Upper lobe of left lung (tissue), 6 donors: ENCODE measurements around the gene EGFLAM. TPM values are rescaled to one million over a fixed set of nuclear protein-coding genes. Genes with fewer than 3 reads are reported as not detected.
"Not testable (repeated sequence)": the region's sequence is repeated elsewhere in the genome, so short reads cannot be mapped to it uniquely, and the experiment has no call there.

Source experiments
- ATAC-seq, 2 donors: fragments of 200-7000 bp; cut with Tn5 transposase; one replicate each; pipeline ENCODE4 v1.9.1; 2022; ENCODE audit warnings: mild to moderate bottlenecking in 2 of 2, moderate library complexity in 2 of 2; ENCODE audit not compliant: low FRiP score in 2 of 2
- DNase-seq, 2 donors: peaks; one replicate each; pipeline ENCODE4 v3.0.0-alpha.2; 2019 to 2020
- H3K27ac ChIP-seq, 4 donors: fragments of 200-600 bp; sonication (generic); one replicate each; pipeline ENCODE4 v1.5.1; 2016 to 2019
- H3K27me3 ChIP-seq, 4 donors: fragments of 200-600 bp; sonication (generic); one replicate each; pipeline ENCODE4 v1.5.1; 2017 to 2019
- H3K36me3 ChIP-seq, 4 donors: fragments of 200-600 bp; sonication (generic); one replicate each; pipeline ENCODE4 v1.5.1; 2016 to 2019
- H3K4me1 ChIP-seq, 4 donors: fragments of 200-600 bp; sonication (generic); one replicate each; pipeline ENCODE4 v1.5.1; 2018 to 2019
- H3K4me3 ChIP-seq, 4 donors: fragments of 200-600 bp; sonication (generic); one replicate each; pipeline ENCODE4 v1.5.1; 2017 to 2019; ENCODE audit warnings: mild to moderate bottlenecking in 2 of 4, moderate library complexity in 1 of 4
- H3K9me3 ChIP-seq, 4 donors: fragments of 200-600 bp; sonication (generic); one replicate each; pipeline ENCODE4 v1.5.1; 2018 to 2019
- CTCF ChIP-seq, 6 experiments: fragments of 450-650 bp in 4 of 6; fragments of 200-600 bp in 2 of 6; sonication (generic) in 2 of 6; IDR thresholded peaks; one replicate each; pipeline ENCODE4 v1.5.1; 2016 to 2019; ENCODE audit warnings: antibody characterized with exemption in 6 of 6
- EP300 ChIP-seq, 4 donors: sonication (generic); formaldehyde crosslinking; IDR thresholded peaks; one replicate each; pipeline ENCODE4 v1.5.1; 2017; ENCODE audit warnings: antibody characterized with exemption in 4 of 4, control low read depth in 2 of 4
- POLR2A ChIP-seq, 4 donors: fragments of 450-650 bp; IDR thresholded peaks; one replicate each; pipeline ENCODE4 v1.5.1; 2016 to 2017; ENCODE audit warnings: antibody characterized with exemption in 4 of 4, mild to moderate bottlenecking in 2 of 4
- POLR2AphosphoS5 ChIP-seq, 2 donors: sonication (generic); formaldehyde crosslinking; IDR thresholded peaks; one replicate each; pipeline ENCODE4 v1.5.1; 2017; ENCODE audit warnings: antibody characterized with exemption in 2 of 2
- WGBS, 2 donors: methylation state at CpG; one replicate each; pipeline ENCODE4 v1.1.5; 2017 to 2018; 5-methylcytosine and 5-hydroxymethylcytosine counted together
- total RNA-seq, 6 donors: library from RNA; depleted of rRNA in 4 of 6; stranded (reverse); fragments of >200 nt in 4 of 6; gene quantifications; one replicate each; pipeline versions ENCODE4 v1.1.0 to v1.2.1, GENCODE V29; 2016 to 2021
- donor health status: DM: no; HTN: no; CAD: no; lungs with moderate emphysema.
- donor health status: DM: no; HTN: yes; CAD: no; lungs with severe emphysema.

Gene EGFLAM
- total RNA-seq, 6 donors from 2014 or later = 0.22 to 5.2 (median 1.6) TPM; not detected in 2

GRCh38 chr5:38414348-38414747 is 156.0 kb downstream of the EGFLAM start:
- Histone ChIP-seq H3K27ac (no peak overlapping the region), H3K4me1 (no peaks in the 10 kb centered on the region), H3K4me3 (no peak overlapping the region), H3K9me3 (no peaks in the 10 kb centered on the region), H3K36me3 (no peaks in the 10 kb centered on the region), H3K27me3 (no peaks in the 10 kb centered on the region)
- TF ChIP-seq CTCF (IDR thresholded peaks at IDR 0.05) = no peak
- no peak for TF ChIP-seq POLR2AphosphoS5 (IDR thresholded peaks at IDR 0.05)
- no peak for TF ChIP-seq EP300 (IDR thresholded peaks at IDR 0.05)
- no peak for TF ChIP-seq POLR2A (IDR thresholded peaks at IDR 0.05)
- 83 to 89% methylated on average over 4 of the region's 4 CpGs for WGBS, 2 donors
- DNase-seq (no peak), ATAC-seq (peak in 1 of 2 donors; percentile 50)

GRCh38 chr5:38415772-38416171 is 157.4 kb downstream of the EGFLAM start:
- not testable (repeated sequence) for DNase-seq, H3K27me3 ChIP-seq, H3K4me3 ChIP-seq, H3K4me1 ChIP-seq, H3K36me3 ChIP-seq, H3K9me3 ChIP-seq, H3K27ac ChIP-seq, ATAC-seq
- 69 to 79% methylated on average over 5 of the region's 5 CpGs for WGBS, 2 donors

- Histone ChIP-seq H3K4me1 (no peaks in the 10 kb centered on the region), H3K27me3 (no peaks in the 10 kb centered on the region), H3K36me3 (no peaks in the 10 kb centered on the region), H3K27ac (no peak overlapping the region), H3K4me3 (no peak overlapping the region), H3K9me3 (no peaks in the 10 kb centered on the region)
- 63 to 68% methylated on average over 5 of the region's 5 CpGs for WGBS, 2 donors
- peak in 1 of 2 donors; percentile 44 for ATAC-seq
- TF ChIP-seq CTCF (IDR thresholded peaks at IDR 0.05) (no peak), POLR2AphosphoS5 (IDR thresholded peaks at IDR 0.05) (no peak), POLR2A (IDR thresholded peaks at IDR 0.05) (no peak), EP300 (IDR thresholded peaks at IDR 0.05) (no peak)
- DNase-seq = no peak
Measured at GRCh38 chr5:38417658-38418017, 159.3 kb downstream of the EGFLAM start.

- ATAC-seq = no peak
- Histone ChIP-seq H3K27ac (no peak overlapping the region), H3K4me3 (no peak overlapping the region), H3K27me3 (no peaks in the 10 kb centered on the region), H3K4me1 (no peaks in the 10 kb centered on the region), H3K9me3 (no peaks in the 10 kb centered on the region), H3K36me3 (no peaks in the 10 kb centered on the region)
- no peak for TF ChIP-seq POLR2A (IDR thresholded peaks at IDR 0.05)
- TF ChIP-seq EP300 (IDR thresholded peaks at IDR 0.05) = no peak
- TF ChIP-seq POLR2AphosphoS5 (IDR thresholded peaks at IDR 0.05) = no peak
- TF ChIP-seq CTCF (IDR thresholded peaks at IDR 0.05) = no peak
- 97 to 100% methylated on average over 2 of the region's 2 CpGs for WGBS, 2 donors
- DNase-seq = no peak
Measured at GRCh38 chr5:38420246-38420645, 161.9 kb downstream of the EGFLAM start.

GRCh38 chr5:38420691-38421390 is 162.5 kb downstream of the EGFLAM start:
- ATAC-seq (peak; percentile 69 to 73), DNase-seq (peak in 1 of 2 donors; percentile 59)
- Histone ChIP-seq H3K36me3 (no peaks in the 10 kb centered on the region), H3K4me1 (no peaks in the 10 kb centered on the region), H3K27me3 (no peaks in the 10 kb centered on the region), H3K9me3 (no peaks in the 10 kb centered on the region), H3K27ac (no peak overlapping the region), H3K4me3 (no peak overlapping the region)
- TF ChIP-seq POLR2A (IDR thresholded peaks at IDR 0.05) (no peak), CTCF (IDR thresholded peaks at IDR 0.05) (peak; percentile 34 to 65 (median 60)), POLR2AphosphoS5 (IDR thresholded peaks at IDR 0.05) (no peak)
- 49 to 52% methylated on average over 6 of the region's 6 CpGs for WGBS, 2 donors
